DND-41 (cell line): ENCODE data around the gene EFL1.

Experiments used
- ATAC-seq: fragments of 200-7000 bp; cut with Tn5 transposase; 3 replicates; pipeline ENCODE4 v1.9.1; 2021; ENCODE audit warnings: low read depth; ENCODE audit not compliant: insufficient read depth
- DNase-seq: peaks from one replicate; pipeline ENCODE4 v3.0.0-alpha.2; 2020
- H2AFZ ChIP-seq: 2 replicates; pipeline ENCODE4 v1.6.0; 2012; ENCODE audit warnings: low read depth, low read length
- H3K27ac ChIP-seq: 2 replicates; pipeline ENCODE4 v1.5.1; 2012; ENCODE audit warnings: low read length, inconsistent platforms
- H3K27me3 ChIP-seq: fragments of 200-600 bp; sonication (generic); 2 replicates; pipeline ENCODE4 v1.6.0; 2012; ENCODE audit warnings: low read length, mild to moderate bottlenecking, inconsistent platforms; ENCODE audit not compliant: insufficient read depth, poor library complexity
- H3K36me3 ChIP-seq: 2 replicates; pipeline ENCODE4 v1.5.1; 2012; ENCODE audit warnings: low read length, inconsistent platforms; ENCODE audit not compliant: insufficient read depth
- H3K4me1 ChIP-seq: 2 replicates; pipeline ENCODE4 v1.5.1; 2012; ENCODE audit warnings: mild to moderate bottlenecking, low read length; ENCODE audit not compliant: insufficient read depth
- H3K4me2 ChIP-seq: 2 replicates; pipeline ENCODE4 v1.6.0; 2012; ENCODE audit warnings: mild to moderate bottlenecking, moderate library complexity, low read length, inconsistent platforms; ENCODE audit not compliant: insufficient read depth
- H3K4me3 ChIP-seq, 2 experiments: fragments of 200-600 bp in 1 of 2; shearing (Covaris generic) in 1 of 2; 2 replicates each; pipeline ENCODE4 v1.5.1; 2012 to 2016; ENCODE audit warnings: inconsistent platforms in 2 of 2, low read length in 2 of 2, mild to moderate bottlenecking in 2 of 2, low read depth in 1 of 2, moderate library complexity in 1 of 2
- H3K79me2 ChIP-seq: 2 replicates; pipeline ENCODE4 v1.6.0; 2012; ENCODE audit warnings: low read length, inconsistent platforms; ENCODE audit not compliant: insufficient read depth
- H3K9ac ChIP-seq: 2 replicates; pipeline ENCODE4 v1.6.0; 2012; ENCODE audit warnings: low read depth, mild to moderate bottlenecking, inconsistent platforms, low read length, moderate library complexity
- H3K9me3 ChIP-seq: 2 replicates; pipeline ENCODE4 v1.5.1; 2012; ENCODE audit warnings: low read length, moderate library complexity, mild to moderate bottlenecking, inconsistent platforms; ENCODE audit not compliant: insufficient read depth, severe bottlenecking
- H4K20me1 ChIP-seq: 2 replicates; pipeline ENCODE4 v1.6.0; 2012; ENCODE audit warnings: low read length; ENCODE audit not compliant: insufficient read depth
- EZH2 ChIP-seq: IDR thresholded peaks from 3 replicates; pipeline ENCODE4 v1.6.1; 2012; ENCODE audit warnings: borderline replicate concordance, low read depth, mild to moderate bottlenecking, moderate library complexity, low read length, inconsistent platforms; ENCODE audit not compliant: severe bottlenecking
- TF ChIP-seq, protein P1 (sequence below): IDR thresholded peaks from 2 replicates; pipeline ENCODE4 v1.5.1; 2012; ENCODE audit warnings: borderline replicate concordance, low read length, moderate library complexity, mild to moderate bottlenecking; ENCODE audit not compliant: poor library complexity, severe bottlenecking; ENCODE audit errors: extremely low read depth

The EFL1 gene

DNA sequence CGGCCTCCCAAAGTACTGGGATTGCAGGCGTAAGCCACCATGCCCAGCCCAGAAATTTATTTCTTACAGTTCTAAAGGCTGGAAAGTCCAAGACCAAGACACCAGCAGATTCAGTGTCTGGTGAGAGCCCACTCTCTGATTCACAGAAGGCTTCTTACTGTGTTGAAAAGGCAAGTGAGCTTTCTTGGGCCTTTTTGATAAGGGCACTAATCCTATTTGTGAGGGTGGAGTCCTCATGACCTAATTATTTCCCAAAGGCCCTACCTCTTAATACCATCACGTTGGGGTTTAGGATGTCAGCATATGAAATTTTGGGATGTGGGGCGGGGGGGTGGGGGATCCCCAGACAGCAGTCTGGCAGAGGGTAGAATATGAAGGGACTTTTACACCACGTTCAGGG is 169.2 kb downstream of the EFL1 start:
- Histone ChIP-seq H3K36me3 (no peaks in the 10 kb centered on the region), H3K4me1 (no peaks in the 10 kb centered on the region), H2AFZ (no peak overlapping the region), H3K9me3 (no peaks in the 10 kb centered on the region), H4K20me1 (no peaks in the 10 kb centered on the region), H3K4me2 (no peak overlapping the region), H3K27ac (no peak overlapping the region), H3K4me3 (no peak overlapping the region), H3K27me3 (peaks cover 3% of the 10 kb centered on the region), H3K9ac (no peak overlapping the region), H3K79me2 (no peaks in the 10 kb centered on the region)
- DNase-seq = no peak
- no peak for ATAC-seq
- TF ChIP-seq, protein P1, sequence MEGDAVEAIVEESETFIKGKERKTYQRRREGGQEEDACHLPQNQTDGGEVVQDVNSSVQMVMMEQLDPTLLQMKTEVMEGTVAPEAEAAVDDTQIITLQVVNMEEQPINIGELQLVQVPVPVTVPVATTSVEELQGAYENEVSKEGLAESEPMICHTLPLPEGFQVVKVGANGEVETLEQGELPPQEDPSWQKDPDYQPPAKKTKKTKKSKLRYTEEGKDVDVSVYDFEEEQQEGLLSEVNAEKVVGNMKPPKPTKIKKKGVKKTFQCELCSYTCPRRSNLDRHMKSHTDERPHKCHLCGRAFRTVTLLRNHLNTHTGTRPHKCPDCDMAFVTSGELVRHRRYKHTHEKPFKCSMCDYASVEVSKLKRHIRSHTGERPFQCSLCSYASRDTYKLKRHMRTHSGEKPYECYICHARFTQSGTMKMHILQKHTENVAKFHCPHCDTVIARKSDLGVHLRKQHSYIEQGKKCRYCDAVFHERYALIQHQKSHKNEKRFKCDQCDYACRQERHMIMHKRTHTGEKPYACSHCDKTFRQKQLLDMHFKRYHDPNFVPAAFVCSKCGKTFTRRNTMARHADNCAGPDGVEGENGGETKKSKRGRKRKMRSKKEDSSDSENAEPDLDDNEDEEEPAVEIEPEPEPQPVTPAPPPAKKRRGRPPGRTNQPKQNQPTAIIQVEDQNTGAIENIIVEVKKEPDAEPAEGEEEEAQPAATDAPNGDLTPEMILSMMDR = no peak
- no peak for TF ChIP-seq EZH2

DNA sequence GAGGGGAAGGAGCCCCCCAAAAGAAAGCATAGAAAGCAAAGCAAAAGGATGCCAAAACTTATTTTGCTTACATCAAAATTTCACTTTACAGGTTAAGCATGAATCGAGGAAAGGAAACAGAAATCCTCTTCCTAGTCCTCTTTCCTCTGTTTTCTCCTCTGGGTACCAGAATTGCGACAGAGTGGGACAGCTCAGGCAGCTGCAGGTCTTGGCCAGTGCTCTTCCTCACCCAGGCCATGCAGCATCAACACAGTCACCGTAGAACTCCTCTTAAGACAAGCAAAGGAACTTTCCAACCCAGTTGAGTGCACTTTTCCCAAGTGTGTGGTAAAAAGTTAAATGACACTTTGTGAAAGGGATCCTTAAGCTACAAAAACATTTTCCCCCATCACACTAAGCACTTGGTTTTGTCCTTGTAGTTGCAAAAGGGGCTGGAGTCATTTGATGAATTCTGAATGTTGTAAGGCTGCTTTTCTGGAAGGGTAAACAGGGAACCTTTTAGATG is 170.8 kb downstream of the EFL1 start:
- Histone ChIP-seq H3K4me3 (no peak overlapping the region), H3K36me3 (no peaks in the 10 kb centered on the region), H3K27me3 (peaks cover 3% of the 10 kb centered on the region), H4K20me1 (no peaks in the 10 kb centered on the region), H3K79me2 (no peaks in the 10 kb centered on the region), H3K4me1 (no peaks in the 10 kb centered on the region), H3K9me3 (no peaks in the 10 kb centered on the region), H3K9ac (no peak overlapping the region), H3K27ac (no peak overlapping the region), H3K4me2 (no peak overlapping the region), H2AFZ (no peak overlapping the region)
- TF ChIP-seq, protein P1 = no peak
- no peak for TF ChIP-seq EZH2
- ATAC-seq (no peak), DNase-seq (no peak)

DNA sequence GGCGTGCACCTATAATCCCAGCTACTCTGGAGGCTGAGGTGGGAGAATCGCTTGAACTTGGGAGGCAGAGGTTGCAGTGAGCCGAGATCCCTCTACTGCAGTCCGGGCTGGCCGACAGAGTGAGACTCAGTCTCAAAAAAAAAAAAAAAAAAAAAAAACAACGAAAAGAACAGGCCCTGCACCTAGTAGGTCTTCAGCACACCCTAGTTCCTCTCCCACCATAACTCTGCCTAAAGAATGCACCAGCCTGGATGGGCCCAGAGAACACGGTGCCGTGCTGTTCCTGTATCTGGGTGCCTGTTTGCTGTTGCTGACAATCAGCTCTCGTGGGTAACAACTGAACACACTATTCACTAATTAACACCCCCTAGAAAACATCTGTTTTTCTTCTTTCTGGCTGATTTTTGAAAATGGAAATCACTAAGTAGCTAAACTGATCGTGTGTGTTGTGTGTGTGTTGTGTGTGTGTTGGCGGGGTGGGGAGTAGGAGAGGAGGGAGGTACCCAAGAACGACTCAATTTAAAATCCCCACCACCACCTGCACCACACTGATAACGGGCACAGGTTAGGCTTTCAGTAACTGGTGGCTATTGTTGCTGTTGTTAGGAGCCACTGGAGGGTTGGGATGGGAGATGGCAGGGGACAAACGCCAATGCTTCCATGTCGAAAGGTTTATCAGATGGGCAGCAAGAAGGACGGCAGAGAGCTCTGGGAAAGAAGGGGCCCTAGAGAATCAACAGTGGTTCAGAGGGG is 176.1 kb downstream of the EFL1 start:
- Histone ChIP-seq H3K4me2 (no peak overlapping the region), H3K79me2 (no peaks in the 10 kb centered on the region), H3K4me1 (no peaks in the 10 kb centered on the region), H2AFZ (no peak overlapping the region), H3K27ac (no peak overlapping the region), H3K9ac (no peak overlapping the region), H3K27me3 (peaks cover 3% of the 10 kb centered on the region), H4K20me1 (no peaks in the 10 kb centered on the region), H3K9me3 (no peaks in the 10 kb centered on the region), H3K36me3 (no peaks in the 10 kb centered on the region), H3K4me3 (no peak overlapping the region)
- no peak for ATAC-seq
- no peak for DNase-seq
- TF ChIP-seq EZH2 = no peak
- TF ChIP-seq, protein P1 = no peak
